ENCODE data around the gene LRFN5. TPM values are rescaled to one million over a fixed set of nuclear protein-coding genes. Genes with fewer than 3 reads are reported as not detected.

LRFN5 gene
- total RNA-seq, 1 experiment from 2014 or later = 1.3 TPM

- H3K9ac ChIP-seq (ENCODE audit: extremely low read depth, insufficient read length, low read length) = no peak overlapping the region
- no peak overlapping the region for H2AK5ac ChIP-seq (ENCODE audit: insufficient read length, low read length)
- no peak overlapping the region for H2BK5ac ChIP-seq (ENCODE audit: insufficient read length, low read length)
- no peaks in the 10 kb centered on the region for H3K79me1 ChIP-seq (ENCODE audit: insufficient read depth, low read depth, low read length, poor library complexity, severe bottlenecking)
- no CpG with 5 or more reads among the region's 2 CpGs for WGBS (ENCODE audit: extremely low coverage, insufficient read length, low lambda C conversion rate)
- no peak overlapping the region for H2BK15ac ChIP-seq (ENCODE audit: low read depth, low read length)
- peaks cover 17% of the 10 kb centered on the region for H3K27me3 Mint-ChIP-seq (ENCODE audit: low read depth)
- H3K9me3 ChIP-seq (ENCODE audit: control insufficient read depth, low read depth, low read length) = no peaks in the 10 kb centered on the region
- no peaks in the 10 kb centered on the region for H4K20me1 ChIP-seq (ENCODE audit: control insufficient read depth, insufficient read depth, insufficient read length)
- no peak overlapping the region for H3K4me3 Mint-ChIP-seq
- H3K4me1 Mint-ChIP-seq = peaks cover 3 to 7% of the 10 kb centered on the region in 2 experiments
- no peak overlapping the region for H3K18ac ChIP-seq (ENCODE audit: insufficient read length, low read depth, low read length)
- no peak overlapping the region for H3K23ac ChIP-seq (ENCODE audit: insufficient read length, low read depth, low read length)
- H4K91ac ChIP-seq (ENCODE audit: insufficient read length, low read depth, low read length) = no peak overlapping the region
- H3K56ac ChIP-seq (ENCODE audit: insufficient read length, low read depth, low read length) = no peak overlapping the region
- no peaks in the 10 kb centered on the region for H3K9me3 Mint-ChIP-seq
- H2BK12ac ChIP-seq (ENCODE audit: insufficient read length, low read depth, low read length) = no peak overlapping the region
- H3K4me1 ChIP-seq (ENCODE audit: insufficient read depth, low read length) = no peaks in the 10 kb centered on the region; the same call in 1 of the 2 replicates
- no peak overlapping the region for H4K5ac ChIP-seq (ENCODE audit: insufficient read length, low read depth, low read length)
- H3K27ac ChIP-seq (ENCODE audit: insufficient read length, low read depth, low read length) = no peak overlapping the region
- H3K4me2 ChIP-seq (ENCODE audit: insufficient read depth, insufficient read length, low read length) = no peak overlapping the region
- H3K36me3 Mint-ChIP-seq (ENCODE audit: insufficient read depth in 1 of 3, low read depth in 3 of 3) = no peaks in the 10 kb centered on the region
- TF ChIP-seq CTCF (conservative IDR thresholded peaks at IDR 0.05) = no peak
- no peak overlapping the region for H3K14ac ChIP-seq (ENCODE audit: insufficient read depth, low read length)
- no peaks in the 10 kb centered on the region for H3K23me2 ChIP-seq (ENCODE audit: insufficient read length, low read depth, low read length, poor library complexity, severe bottlenecking)
- no peak overlapping the region for H3T11ph ChIP-seq (ENCODE audit: low read length)
- no peak overlapping the region for H2BK20ac ChIP-seq (ENCODE audit: low read depth, low read length, poor library complexity, severe bottlenecking)
- no peak for DNase-seq
- no peak overlapping the region for H2AFZ ChIP-seq (ENCODE audit: low read length)
- no peaks in the 10 kb centered on the region for H3K79me2 ChIP-seq (ENCODE audit: insufficient read depth, low read length)
- H3K27ac Mint-ChIP-seq = no peak overlapping the region
- H2BK120ac ChIP-seq (ENCODE audit: low read depth, low read length, poor library complexity, severe bottlenecking) = no peak overlapping the region
- H3K4ac ChIP-seq (ENCODE audit: low read depth, low read length) = no peak overlapping the region
- H3K27me3 ChIP-seq (ENCODE audit: insufficient read depth, low read length) = no peaks in the 10 kb centered on the region
- H4K8ac ChIP-seq (replicated peaks; ENCODE audit: insufficient read length, low read depth, low read length) = no peak overlapping the region
Observed at GRCh38 chr14:41615011-41615595, 8.4 kb downstream of the LRFN5 start.
